GM21619 (cell line): ENCODE results near the gene LYZL4.

Source experiments
- ATAC-seq: cut with Tn5 transposase; IDR thresholded peaks from one replicate; pipeline ENCODE4 v1.9.1; 2021; ENCODE audit not compliant: unreplicated experiment

Gene LYZL4, protein sequence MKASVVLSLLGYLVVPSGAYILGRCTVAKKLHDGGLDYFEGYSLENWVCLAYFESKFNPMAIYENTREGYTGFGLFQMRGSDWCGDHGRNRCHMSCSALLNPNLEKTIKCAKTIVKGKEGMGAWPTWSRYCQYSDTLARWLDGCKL

DNA sequence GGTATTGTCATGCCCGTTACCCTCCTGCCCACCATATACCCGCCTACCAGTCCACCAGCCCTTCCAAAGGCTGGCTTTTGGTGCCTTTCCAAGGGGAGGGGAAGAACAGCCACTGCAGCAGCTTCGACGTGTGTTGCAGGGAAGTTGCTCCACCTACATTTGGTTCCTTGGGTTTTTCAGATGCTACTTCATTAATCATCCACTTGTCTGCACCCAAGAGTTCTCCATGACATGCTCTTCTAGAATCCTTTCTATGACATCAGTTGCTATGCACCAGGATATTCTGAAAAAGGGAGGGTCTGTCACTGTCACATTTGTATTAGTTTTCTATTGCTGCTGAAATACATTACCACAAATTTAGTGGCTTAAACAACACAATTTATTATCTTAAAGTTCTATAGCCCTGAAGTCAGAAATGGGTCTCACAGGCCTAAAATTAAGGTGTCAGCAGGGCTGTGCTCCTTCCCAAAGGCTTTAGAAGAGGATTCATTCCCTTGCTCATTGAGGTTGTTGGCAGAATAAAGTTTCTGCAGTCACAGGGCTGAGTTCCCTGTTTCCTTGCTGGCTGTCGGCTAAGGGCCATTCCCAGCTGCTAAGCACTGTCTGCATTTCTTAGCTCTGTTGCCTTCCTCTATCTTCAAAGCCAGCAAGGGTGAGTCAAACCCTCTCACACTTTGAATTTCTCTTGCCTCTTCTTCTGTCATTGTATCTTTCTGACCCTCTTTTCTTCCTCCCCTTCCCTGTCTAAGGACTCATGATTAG is at the start of gene LYZL4:
TSS of gene LYZL4 (minus strand) at position 241 of the 762 bp plus-strand sequence. CDS start 3,359 bp downstream, outside the sequence.
- no peak for ATAC-seq

DNA sequence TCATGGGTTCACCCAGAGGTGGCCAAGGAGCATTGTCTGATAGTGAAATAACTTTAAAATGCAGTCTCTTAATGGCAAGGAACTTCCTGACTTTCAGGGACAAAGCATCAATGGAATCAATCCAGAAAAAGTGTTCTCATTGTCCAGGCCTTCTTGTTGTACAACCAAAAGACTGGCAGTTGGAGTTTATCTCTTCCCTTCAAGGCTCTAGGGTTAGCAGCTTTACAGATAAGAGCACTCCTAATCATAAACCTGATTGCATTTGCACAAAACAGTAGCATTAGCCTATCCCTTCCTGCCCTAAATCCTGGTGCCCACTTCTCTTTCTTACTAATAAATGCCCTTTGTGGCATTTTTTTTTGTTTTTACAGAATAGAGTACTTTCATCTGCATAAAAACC is 48.7 kb upstream of the LYZL4 start:
- no peak for ATAC-seq

DNA sequence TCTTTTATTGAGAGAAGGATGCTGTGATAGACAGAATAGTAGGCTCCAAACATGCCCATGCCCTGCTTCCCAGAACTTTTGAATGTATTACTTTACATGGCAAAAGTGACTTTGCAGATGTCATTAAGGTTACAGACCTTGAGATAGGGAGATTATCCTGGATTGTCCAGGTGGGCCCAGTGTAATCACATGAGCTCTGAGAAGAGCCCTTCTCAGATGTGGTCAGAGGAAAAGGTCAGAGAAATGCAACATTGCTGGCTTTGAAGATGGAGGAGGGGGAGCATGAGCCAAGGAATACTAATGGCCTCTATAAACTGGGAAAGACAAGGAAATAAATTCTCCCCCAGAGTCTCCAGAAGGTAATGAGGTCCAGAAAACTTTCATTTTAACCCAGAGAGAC is 45.8 kb upstream of the LYZL4 start:
- ATAC-seq, result no peak

DNA sequence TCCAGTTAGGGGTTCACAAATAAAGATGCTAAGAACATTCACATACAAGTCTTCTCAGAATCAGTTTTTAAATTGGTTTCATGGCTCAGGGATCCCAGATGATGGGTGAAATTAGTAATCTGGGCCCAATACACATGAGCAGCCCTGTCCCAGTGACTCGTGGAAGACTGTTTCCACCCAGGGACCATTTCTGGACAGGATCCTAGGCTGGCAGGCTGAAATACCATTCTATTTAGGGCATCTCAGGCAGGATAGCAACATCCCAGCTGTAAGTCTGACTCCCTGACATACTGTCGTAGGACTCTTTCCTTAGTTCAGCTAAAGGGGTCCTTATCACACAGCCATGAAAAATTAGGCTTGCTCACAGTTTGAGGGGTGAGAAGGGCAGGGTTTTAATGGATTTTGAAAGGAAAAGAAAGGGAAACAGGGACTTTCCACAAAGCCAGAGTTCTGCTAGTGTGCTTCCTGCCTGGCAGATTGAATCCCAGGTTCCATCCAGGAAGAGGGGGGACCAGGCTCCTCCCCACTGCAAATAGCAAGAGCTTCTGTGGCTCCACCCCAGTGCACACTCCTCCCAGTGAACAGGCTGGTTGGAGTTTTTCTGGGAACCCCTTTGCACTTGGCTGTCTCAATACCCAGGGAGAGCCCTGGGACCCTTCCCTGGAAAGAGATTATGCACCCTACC is 41.3 kb upstream of the LYZL4 start:
- no peak for ATAC-seq

DNA sequence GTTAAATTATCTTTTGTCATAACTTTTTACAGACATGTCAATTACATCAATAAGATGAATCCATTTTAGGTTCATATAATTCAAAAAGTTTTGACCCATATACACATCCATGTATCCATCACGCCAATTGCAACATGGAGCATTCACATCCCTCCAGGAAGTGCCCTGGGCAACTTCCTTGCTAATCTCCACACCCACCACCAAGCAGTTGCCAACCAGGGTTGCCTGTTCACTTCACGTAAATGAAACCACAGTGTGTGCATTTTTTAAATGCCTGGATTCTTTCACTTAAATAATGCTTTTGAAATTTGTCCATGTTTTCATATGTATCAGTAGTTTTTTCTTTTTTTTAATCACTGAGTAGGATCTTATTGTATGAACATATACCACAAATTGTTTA is 40.7 kb upstream of the LYZL4 start:
- no peak for ATAC-seq

DNA sequence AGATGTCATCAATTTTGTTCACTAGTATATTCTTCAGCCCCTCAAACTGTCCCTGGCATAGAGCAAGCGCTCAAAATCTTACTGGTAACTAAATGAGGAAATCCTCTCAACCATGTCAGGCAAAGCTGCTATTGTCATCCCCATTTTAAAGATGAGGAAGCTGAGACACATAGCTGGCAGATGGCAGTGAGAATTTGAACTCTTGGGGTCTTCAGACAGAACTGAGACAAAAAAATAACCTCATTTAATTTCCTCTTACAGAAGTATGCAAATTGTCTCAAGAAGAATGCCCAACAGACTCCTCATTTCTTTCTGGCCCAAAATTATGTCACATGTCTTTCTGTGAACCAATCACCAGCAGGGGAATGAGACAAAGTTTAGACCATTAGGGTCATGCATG is 40.2 kb upstream of the LYZL4 start:
- ATAC-seq, result no peak

DNA sequence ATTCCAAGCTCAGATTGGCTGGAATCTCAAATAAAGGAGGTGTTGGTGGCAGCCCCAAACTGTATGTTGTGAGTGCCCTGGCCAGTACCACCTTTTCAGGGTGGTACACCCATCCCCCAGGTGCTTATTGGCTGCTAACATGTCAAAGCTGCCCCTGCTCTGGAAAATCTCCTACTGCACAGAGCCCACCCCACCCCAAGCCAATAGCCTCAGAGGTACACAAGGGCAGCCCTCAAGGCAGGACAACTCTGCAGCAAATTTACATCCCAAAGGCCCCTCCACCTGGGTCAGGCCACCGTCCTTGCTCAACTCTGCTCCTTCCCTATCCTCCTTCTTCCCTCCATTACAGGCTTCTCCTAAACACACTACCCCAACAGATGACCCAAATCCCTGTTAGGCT is 37.1 kb upstream of the LYZL4 start:
- no peak for ATAC-seq

DNA sequence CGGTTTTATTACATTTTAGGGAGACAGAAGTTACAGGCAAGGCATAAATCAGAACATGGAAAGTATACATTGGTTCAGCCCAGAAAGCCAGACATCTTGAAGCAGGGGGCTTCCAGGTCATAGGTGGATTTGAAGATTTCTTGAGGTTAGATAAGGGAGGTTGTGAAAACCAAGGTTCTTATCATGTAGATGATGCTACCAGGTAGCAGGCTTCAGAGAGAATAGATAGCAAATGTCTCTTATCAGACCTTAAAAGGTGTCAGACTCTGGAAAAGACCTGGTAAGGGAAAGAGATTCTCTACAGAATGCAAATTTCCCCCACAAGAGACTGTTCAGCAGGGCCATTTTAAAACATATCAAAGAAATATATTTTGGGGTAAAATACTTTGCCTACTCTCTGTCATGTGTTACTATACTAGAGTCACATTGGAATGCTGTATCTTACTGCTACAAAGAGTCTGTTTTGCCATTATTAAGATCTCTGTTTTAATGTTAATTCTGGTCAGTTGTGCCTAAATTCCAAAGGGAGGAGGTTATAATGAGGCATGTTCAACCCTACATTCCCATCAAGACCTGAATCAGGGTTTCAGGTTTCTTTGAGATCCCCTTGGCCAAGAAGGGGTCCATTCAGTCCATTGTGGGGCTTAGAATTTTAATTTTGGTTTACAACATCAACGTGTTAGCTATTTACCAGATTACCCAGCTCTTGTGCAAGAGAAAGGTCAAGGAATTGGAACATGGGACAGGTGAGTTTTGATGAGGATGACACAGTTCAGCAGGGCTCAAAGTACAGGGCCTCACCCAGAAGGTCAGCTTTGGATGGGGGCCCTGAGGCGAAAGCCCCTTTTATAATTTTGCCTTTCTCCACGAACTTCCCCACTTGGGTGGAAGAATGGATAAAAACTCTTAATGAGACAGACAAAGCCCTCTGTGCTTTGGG is 36.0 kb upstream of the LYZL4 start:
- ATAC-seq, result no peak

DNA sequence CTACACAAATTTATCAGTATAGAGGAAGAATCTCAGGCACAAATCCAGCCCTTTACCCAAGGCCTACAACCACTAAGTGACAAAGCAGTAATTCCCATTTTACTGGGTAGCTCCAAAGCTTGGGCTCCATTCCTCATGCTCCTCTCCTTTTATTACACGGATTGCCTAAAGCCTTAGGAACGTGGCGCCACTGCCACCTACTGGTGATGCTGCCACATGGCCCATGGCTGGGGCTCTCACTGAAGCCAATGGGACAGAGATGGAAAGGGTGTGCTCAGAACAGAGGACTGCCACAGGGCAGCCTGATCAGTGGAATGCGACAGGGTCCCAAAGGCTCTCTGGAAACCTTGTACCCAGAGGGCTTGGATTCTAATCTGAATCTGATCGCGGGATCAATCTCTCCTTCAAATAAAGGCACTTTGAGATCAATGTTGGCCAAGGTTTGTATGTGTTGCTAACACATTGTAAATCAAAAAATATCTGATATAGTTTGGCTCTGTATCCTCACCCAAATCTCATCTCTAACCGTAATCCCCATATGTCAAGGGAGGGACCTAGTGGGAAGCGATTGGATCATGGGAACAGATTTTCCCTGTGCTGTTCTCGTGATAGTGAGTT is 33.5 kb upstream of the LYZL4 start:
- ATAC-seq, result peak; percentile 53

DNA sequence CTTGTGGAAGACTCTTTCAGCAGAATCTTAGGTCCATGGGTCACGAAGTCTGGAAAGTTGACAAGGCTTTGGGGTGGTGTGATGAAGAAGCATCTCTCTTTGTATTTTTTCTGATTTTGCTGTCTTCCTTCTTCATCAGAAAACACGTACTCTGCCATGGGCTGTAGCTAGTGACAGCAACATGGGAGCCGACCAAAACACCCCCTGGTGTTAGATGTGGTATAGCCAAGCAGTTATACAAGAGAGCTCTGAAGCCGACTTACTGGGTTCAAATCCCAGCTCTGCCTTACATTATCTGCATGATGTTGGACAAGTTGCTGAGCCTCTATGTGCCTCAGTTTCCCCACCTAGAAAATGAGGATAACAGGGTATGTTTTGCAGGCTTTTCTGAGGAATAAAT is 32.9 kb upstream of the LYZL4 start:
- no peak for ATAC-seq

DNA sequence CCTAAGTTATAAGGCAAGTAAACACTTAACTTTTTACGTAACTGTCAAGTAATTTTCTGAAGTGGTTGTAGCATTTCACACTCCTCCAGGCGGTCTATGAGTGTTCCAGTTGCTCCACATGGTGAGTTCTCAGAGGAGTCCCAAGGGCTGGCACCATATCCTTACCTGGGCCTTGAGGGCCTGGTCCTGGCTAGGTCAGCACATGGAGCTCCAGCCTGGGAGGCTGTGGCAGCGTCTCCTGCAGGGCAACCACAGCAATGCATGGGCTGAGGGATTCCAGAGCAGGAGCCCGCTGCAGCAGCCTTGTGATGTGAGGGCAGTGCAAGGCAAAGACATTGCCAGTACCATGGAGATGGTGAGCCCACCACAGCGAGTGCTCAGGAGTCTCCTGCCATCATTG is 32.2 kb upstream of the LYZL4 start:
- no peak for ATAC-seq

DNA sequence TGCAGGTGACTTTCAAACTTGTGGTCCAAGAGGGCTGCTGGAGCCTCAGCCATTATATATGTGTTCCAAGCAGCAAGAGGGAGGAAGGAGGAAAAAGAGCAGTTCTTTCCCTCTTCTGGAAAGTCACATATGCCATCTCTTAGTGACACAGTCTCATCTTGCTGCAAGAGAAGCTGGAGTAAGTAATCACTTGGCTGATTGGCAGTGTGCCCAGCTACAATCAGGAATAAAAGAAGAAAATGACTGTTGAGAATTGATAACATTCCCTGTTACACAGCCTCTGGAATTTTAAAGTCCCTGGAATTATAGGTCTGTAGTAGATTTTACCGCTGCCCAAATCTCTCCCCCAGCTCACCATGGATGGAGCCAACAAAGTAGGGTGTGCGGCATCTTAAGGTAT is 31.4 kb upstream of the LYZL4 start:
- ATAC-seq, result no peak

DNA sequence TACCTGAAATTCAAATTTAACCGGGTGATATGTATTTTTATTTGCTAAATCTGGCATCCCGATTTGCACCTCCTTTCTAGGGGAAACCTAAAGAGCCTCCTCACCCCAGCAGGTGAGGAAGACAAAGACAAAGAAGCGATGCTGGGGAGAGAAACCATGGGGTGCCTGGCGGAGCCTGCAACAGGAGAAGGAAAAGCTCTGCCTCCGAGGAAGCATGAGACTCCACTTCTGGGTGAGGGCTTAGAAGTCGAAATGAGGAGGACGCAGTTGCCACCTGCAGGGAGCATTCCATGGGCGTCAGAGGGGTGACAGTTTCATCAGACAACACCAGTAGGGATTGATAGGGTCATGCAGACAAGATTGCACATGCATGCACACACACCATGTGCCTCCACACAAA is 30.5 kb upstream of the LYZL4 start:
- no peak for ATAC-seq

DNA sequence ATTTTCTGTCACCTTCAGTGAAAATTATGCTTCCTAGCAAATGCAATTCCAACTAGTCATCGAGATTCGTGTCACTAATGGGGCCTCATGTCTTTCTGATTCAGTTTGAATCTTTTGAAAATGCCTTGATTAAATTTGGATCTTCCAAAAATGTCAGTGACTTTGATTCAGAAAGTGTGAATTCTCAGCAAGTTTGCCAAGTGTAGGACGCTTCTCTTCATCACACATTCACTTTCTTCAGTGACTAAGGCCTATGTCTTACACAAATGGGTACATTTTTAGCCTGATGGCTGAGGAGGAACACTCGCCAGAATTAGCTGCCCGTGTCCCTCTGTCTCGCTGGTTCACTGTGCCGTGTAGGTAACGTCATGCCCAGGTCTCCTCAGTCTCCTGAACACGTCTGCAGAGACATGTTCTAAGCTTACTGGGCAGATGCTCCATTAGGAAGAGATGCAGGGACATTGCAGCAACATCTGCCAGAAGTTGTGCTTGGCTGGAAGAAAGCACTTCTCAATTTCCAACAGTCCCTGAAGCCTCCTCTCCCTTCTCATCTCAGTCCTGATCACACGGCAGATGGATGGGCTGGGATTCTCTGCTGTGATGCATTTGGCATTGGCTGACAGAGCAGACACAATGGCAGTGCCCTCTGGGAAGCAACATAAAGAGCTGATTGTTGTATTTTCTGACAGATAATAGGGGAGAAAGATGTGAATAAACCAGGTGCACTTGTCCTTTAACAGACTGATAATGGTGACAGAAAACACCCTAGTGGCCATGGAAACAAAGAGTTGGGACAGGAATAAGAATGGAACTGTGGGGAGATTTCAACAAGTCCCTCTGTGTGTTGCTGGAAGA is 29.1 kb upstream of the LYZL4 start:
- no peak for ATAC-seq

DNA sequence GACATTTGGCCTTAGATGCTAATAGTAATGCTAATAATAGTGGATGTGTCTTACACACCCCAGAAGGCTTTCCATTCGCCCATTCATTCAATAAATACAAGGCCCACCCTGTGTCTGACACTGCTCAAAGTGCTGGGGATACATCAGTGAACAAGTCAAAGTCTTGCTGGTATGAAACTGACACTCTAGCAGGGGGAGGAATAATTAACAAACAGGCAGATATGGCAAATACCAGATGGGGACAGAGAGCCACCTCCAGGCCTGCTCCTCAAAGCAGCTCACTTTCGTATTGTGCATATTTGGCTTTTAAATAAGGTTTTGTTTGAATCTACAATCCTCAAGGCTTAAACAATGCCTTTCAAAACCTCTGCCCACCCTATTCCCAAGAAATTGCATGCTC is 28.3 kb upstream of the LYZL4 start:
- ATAC-seq, result no peak

DNA sequence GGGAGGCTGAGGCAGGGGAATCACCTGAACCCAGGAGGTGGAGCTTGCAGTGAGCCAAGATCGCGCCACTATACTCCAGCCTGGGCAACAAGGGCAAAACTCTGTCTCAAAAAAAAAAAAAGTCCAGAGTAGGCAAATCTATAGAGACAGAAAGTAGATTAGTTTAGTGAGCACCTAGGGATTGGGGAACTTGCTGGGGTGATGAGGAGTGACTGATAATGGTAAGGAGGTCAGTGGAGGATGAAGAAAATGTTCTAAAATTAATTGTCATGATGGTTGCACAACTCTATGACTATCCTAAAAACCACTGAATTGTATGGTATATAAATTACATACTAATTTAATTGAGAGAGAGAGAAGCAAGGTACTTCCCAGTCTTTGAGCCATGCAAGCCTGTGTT is 27.8 kb upstream of the LYZL4 start:
- no peak for ATAC-seq

DNA sequence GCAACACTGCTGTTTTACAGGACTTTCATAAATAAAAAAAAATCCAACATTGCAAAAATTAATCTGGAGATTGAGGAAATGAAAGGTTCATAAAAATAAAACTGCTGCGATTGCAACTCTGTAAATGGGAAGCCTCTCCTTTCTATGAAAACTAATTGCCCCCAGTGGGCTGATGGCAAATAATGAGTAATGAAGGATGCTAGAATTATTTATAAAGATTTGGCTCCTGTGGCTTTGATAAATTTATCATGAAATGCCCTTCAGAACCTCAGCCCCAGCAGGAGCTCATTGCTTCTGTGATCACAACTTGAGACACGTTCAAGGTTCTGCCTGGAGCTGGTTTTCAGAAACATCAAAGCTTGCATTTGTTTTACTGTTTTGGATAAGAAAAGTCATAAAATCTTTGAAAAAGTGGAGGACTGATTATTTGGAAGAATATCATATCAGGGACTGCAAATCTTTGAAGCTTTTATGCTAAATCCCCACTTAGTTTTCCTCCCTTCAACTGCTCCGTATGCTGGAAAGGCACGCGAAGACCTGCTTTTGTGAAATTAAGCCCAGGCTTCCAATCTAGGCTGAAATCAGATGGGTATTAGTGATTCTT is 24.5 kb upstream of the LYZL4 start:
- no peak for ATAC-seq

DNA sequence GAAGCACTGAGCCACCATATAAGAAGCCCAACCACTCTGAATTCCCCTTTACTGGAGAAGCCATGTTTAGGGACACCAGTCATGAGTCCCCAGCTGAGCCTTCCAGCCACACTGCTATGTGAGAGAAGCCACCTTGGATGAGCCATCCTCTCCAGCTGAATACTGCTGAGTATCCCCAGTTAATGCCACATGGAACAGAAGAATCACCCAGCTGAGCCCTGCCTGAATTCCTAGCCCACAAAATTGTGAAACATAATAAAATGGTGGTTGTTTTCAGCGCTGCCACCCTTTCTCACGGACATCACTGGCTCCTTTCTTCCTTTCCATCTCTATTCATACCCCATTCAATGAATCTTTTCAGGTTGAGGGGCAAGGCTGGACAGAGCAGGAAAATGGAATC is 22.1 kb upstream of the LYZL4 start:
- no peak for ATAC-seq

DNA sequence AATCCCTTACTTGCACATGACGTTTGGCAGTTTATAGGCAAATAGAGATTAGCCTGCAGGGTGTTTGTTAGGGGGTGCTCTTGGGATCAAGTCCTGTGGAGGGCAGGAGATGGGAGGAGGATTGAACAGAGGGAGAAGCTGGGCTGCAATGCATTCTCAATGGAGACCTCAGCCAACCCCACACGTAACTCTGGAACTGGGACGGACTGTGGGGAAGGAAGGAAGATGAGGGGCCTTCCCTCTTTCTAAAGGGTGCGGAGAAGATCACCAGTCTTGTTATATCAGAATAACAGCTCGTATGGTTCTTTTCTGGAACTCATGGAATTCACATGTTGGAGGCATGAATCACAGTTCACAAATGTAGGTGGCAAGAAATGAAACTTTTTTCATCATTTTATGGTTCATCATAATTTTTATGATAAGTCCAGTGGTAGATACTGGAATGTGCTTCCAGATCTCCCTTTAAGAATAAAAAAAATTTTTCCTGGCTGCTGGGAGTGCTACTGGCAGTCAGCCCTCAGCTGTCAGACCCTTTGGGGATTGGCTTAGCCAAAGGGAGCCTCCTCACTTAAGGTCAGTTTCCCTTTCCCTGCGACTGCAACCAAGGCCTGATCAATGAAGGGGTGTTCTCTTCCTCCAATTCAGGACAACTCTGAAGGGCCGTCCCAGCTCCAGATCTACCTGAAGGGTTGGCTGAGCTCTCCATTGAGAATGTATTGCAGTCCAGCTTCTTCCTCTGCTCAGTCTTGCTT is 20.5 kb upstream of the LYZL4 start:
- no peak for ATAC-seq
